ENCODE measurements around the gene SKI.

GRCh38 chr1:2239013-2239370 lies 10.9 kb downstream of the SKI start:
- no peak for TF ChIP-seq EZH2 (IDR thresholded peaks at IDR 0.05; ENCODE audit: low read length, missing control alignments)
- TF ChIP-seq, protein P1, sequence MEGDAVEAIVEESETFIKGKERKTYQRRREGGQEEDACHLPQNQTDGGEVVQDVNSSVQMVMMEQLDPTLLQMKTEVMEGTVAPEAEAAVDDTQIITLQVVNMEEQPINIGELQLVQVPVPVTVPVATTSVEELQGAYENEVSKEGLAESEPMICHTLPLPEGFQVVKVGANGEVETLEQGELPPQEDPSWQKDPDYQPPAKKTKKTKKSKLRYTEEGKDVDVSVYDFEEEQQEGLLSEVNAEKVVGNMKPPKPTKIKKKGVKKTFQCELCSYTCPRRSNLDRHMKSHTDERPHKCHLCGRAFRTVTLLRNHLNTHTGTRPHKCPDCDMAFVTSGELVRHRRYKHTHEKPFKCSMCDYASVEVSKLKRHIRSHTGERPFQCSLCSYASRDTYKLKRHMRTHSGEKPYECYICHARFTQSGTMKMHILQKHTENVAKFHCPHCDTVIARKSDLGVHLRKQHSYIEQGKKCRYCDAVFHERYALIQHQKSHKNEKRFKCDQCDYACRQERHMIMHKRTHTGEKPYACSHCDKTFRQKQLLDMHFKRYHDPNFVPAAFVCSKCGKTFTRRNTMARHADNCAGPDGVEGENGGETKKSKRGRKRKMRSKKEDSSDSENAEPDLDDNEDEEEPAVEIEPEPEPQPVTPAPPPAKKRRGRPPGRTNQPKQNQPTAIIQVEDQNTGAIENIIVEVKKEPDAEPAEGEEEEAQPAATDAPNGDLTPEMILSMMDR (conservative IDR thresholded peaks at IDR 0.05 in 1 of 2, IDR thresholded peaks at IDR 0.05 in 1 of 2; ENCODE audit: low read depth in 1 of 2, low read length in 2 of 2) = no peak
